K562 treated with DMSO at 1 percent for 4 hours (cell line): Measurements from ENCODE around the gene VMAC. TPM values are rescaled to one million over a fixed set of nuclear protein-coding genes. Genes with fewer than 3 reads are reported as not detected.

Experiments used
- total RNA-seq: library from RNA; unstranded; fragments of 300-600 nt; gene quantifications from 2 replicates; pipeline ENCODE4 v1.2.3, GENCODE V29; 2022; ENCODE audit not compliant: insufficient read depth

The VMAC gene, protein sequence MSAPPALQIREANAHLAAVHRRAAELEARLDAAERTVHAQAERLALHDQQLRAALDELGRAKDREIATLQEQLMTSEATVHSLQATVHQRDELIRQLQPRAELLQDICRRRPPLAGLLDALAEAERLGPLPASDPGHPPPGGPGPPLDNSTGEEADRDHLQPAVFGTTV
- 1.1 and 2.0 TPM in 2 replicates for total RNA-seq

DNA sequence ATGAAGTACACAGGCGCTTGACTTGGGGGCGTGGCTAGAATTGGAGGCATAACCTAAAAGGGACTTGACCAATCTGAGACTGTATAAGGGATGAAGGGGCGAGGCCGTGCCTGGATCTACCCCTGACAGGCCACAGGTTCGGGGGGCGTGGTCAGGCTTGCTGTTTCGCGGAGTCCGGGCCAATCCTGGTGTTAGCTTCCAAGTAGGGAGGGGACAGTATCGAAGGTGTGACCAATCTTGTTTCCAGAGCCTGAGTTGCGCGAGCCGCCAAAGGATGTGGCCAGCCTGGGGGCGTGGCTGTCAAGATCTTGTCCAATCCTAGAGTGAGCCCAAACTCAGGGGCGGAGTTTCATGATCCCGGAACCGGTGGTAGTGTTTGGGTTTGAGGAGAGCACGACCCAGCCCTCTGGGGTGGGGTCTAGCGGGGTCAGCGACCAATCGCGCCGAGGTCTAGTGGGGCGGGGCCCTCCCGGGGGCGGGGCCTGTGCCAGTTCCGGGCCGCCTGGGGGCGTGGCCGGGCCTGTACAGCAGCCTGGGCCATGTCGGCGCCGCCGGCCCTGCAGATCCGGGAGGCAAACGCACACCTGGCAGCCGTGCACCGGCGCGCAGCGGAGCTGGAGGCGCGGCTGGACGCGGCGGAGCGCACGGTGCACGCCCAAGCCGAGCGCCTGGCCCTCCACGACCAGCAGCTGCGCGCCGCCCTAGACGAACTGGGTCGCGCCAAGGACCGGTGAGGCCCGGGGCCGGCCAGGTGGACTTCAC lies at the start of gene VMAC:
Gene VMAC (plus strand): TSS at position 521 of the 762 bp plus-strand sequence. CDS start 19 bp downstream, at position 540.

GRCh38 chr19:5903624-5904351 lies 884 bp upstream of the VMAC start, which contains the start of gene NDUFA11:
Gene NDUFA11, minus strand, starts transcription at chr19:5903790. Its CDS starts 82 bp downstream, at chr19:5903708.

DNA sequence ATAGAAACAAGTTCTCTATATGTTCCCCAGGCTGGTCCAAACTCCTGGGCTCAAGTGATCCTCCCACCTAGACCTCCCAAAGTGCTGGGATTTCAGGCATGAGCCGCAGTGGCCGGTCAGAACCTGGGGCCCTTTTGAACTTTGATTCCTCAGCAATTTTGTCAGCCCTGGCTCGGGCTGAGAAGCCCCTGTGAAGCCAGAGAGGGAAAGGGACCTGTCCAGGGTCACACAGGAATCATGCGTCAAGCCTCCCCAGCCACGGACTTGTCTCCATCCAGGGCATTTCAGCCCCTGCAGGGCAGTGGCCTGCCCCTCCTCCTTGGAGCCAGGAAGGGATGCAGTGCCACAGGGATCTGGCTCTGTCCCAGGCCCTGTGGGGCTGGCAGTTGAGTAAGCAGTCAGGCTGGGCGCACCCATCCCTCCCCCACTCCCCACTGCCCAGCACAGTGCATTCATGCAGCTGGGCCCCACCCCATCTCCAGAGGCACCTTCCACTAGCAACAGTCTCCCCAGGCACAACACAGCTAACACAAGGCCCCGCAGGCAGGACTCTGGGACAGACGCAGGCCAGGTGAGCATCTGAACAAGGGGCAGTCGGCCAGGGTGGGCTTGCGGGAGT lies 9.2 kb downstream of the VMAC start, which contains the start of gene CAPS:
Gene CAPS (plus strand): TSS at position 516 of the 619 bp plus-strand sequence. CDS start 153 bp downstream, outside the sequence.

Other genes starting within 250 kb of the VMAC start
- 34.1 and 41.8 TPM in 2 replicates for gene MICOS13, start 224.4 kb upstream of the VMAC start, total RNA-seq
- gene HSD11B1L, start 223.8 kb upstream of the VMAC start, total RNA-seq: 7.8 and 11.4 TPM in 2 replicates
- gene RPL36, start 214.6 kb upstream of the VMAC start, total RNA-seq: 1,206 and 1,238 TPM in 2 replicates
- 277 and 318 TPM in 2 replicates for gene LONP1, start 184.7 kb upstream of the VMAC start, total RNA-seq
- gene CATSPERD, start 184.2 kb upstream of the VMAC start, total RNA-seq: not detected in 2 replicates
- 2.1 and 2.6 TPM in 2 replicates for gene PRR22, start 120.1 kb upstream of the VMAC start, total RNA-seq
- gene DUS3L, start 113.7 kb upstream of the VMAC start, total RNA-seq: 65.0 and 88.9 TPM in 2 replicates
- gene NRTN, start 99.8 kb upstream of the VMAC start, total RNA-seq: 17.2 and 19.6 TPM in 2 replicates
- gene FUT6, start 65.2 kb upstream of the VMAC start, total RNA-seq: not detected in 2 replicates
- gene FUT3, start 53.4 kb upstream of the VMAC start, total RNA-seq: 0.65 TPM in 1 of 2 replicates, not detected in the other
- not detected in 2 replicates for gene FUT5, start 34.3 kb upstream of the VMAC start, total RNA-seq
- gene NDUFA11, start 1.1 kb upstream of the VMAC start, total RNA-seq: 619 and 681 TPM in 2 replicates
- gene CAPS, start 9.4 kb downstream of the VMAC start, total RNA-seq: 9.7 and 12.0 TPM in 2 replicates
- gene RANBP3, start 73.3 kb downstream of the VMAC start, total RNA-seq: 55.7 and 80.2 TPM in 2 replicates
- 10.2 and 13.5 TPM in 2 replicates for gene RFX2, start 205.6 kb downstream of the VMAC start, total RNA-seq
- gene ACSBG2, start 230.8 kb downstream of the VMAC start, total RNA-seq: not detected in 2 replicates